ENCODE data around the gene SNAP25. TPM values are rescaled to one million over a fixed set of nuclear protein-coding genes. Genes with fewer than 3 reads are reported as not detected.

SNAP25 gene
- total RNA-seq (ENCODE audit: low replicate concordance): not detected in 2 replicates

DNA sequence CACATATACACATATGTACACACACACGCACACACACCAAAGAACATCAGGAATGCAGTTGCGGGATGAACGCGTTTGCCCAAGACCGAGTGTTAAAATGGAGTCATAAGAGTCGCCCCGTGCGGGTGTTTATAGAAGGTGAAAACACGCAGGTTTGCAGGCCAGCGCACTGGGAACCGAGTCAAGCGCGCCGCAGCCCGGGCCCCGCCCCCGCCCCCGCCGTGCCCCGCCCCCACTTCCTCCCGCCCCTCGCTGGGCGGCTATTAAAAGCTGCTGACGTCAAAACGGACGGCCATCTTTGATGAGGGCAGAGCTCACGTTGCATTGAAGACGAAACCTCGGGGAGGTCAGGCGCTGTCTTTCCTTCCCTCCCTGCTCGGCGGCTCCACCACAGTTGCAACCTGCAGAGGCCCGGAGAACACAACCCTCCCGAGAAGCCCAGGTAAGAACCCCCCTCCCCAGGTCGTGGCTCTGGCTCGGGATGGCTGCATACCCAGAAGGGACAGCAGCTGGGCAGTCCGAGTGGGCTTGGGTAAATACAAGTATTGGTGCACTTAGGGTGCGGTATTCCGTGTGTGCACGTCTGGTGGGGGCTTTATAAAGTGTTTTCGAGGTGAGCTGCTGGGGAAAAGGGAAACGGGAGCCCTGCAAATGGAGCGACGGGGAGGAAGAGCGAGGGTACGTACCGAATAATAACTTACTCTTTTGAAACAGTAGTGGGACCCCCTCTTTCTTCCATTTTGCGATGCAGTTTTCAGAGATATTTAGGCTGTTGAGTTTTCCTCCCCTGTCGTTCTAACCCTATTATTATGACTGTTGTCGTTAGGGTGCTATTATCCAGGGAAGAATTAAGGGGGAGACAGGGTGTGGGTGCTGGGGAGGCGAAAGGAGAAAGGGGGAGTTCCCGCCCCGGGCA is at the start of gene SNAP25:
Gene SNAP25, plus strand, starts transcription at position 295 of the 916 bp plus-strand sequence. CDS start 56,662 bp downstream, outside the sequence.

Other genes starting within 250 kb of the SNAP25 start
- gene ANKEF1, start 183.8 kb upstream of the SNAP25 start, total RNA-seq (ENCODE audit: low replicate concordance): 0.30 and 1.2 TPM in 2 replicates
- gene MKKS, start 215.4 kb downstream of the SNAP25 start, total RNA-seq (ENCODE audit: low replicate concordance): 3.2 and 7.4 TPM in 2 replicates
- 2.5 and 2.6 TPM in 2 replicates for gene SLX4IP, start 216.5 kb downstream of the SNAP25 start, total RNA-seq (ENCODE audit: low replicate concordance)